ENCODE results near the gene RO60.

The RO60 gene

GRCh38 chr1:193104907-193105820, 45.8 kb downstream of the RO60 start, which contains the start of gene GLRX2:
GLRX2 (minus strand) TSS chr1:193105414; CDS start chr1:193105382, 32 bp downstream.
- peaks cover 17% of the 10 kb centered on the region for H3K4me1 ChIP-seq (ENCODE audit: control insufficient read depth, insufficient read depth, low read length, poor library complexity, severe bottlenecking)
- DNase-seq, result peak; percentile 38
- no peaks in the 10 kb centered on the region for H3K36me3 ChIP-seq (ENCODE audit: control insufficient read depth, insufficient read depth, low read length)
- H3K9me3 ChIP-seq (ENCODE audit: control insufficient read depth, low read length), result no peaks in the 10 kb centered on the region
- H3K27ac ChIP-seq (ENCODE audit: insufficient read depth, low read length, poor library complexity, severe bottlenecking), result peak within 1 kb of the TSS; percentile 51
- peak within 1 kb of the TSS; percentile 87 for H3K4me3 ChIP-seq (ENCODE audit: insufficient read depth, low read depth, low read length, poor library complexity, severe bottlenecking)
- no peaks in the 10 kb centered on the region for H3K27me3 ChIP-seq (replicated peaks; ENCODE audit: control insufficient read depth, insufficient read depth, low read length, poor library complexity, severe bottlenecking)

GRCh38 chr1:193105821-193106177, 46.4 kb downstream of the RO60 start:
- no peak overlapping the region for H3K27ac ChIP-seq (ENCODE audit: insufficient read depth, low read length, poor library complexity, severe bottlenecking)
- H3K27me3 ChIP-seq (replicated peaks; ENCODE audit: control insufficient read depth, insufficient read depth, low read length, poor library complexity, severe bottlenecking), result no peaks in the 10 kb centered on the region
- no peaks in the 10 kb centered on the region for H3K9me3 ChIP-seq (ENCODE audit: control insufficient read depth, low read length)
- H3K4me3 ChIP-seq (ENCODE audit: insufficient read depth, low read depth, low read length, poor library complexity, severe bottlenecking), result peak overlapping the region; percentile 87
- H3K4me1 ChIP-seq (ENCODE audit: control insufficient read depth, insufficient read depth, low read length, poor library complexity, severe bottlenecking), result peaks cover 17% of the 10 kb centered on the region
- no peaks in the 10 kb centered on the region for H3K36me3 ChIP-seq (ENCODE audit: control insufficient read depth, insufficient read depth, low read length)
- DNase-seq, result no peak

GRCh38 chr1:193108471-193108870, 49.1 kb downstream of the RO60 start:
- Histone ChIP-seq H3K4me1 (ENCODE audit: control insufficient read depth, insufficient read depth, low read length, poor library complexity, severe bottlenecking) (peaks cover 16% of the 10 kb centered on the region), H3K27me3 (replicated peaks; ENCODE audit: control insufficient read depth, insufficient read depth, low read length, poor library complexity, severe bottlenecking) (no peaks in the 10 kb centered on the region), H3K27ac (ENCODE audit: insufficient read depth, low read length, poor library complexity, severe bottlenecking) (no peak overlapping the region), H3K4me3 (ENCODE audit: insufficient read depth, low read depth, low read length, poor library complexity, severe bottlenecking) (no peak overlapping the region), H3K36me3 (ENCODE audit: control insufficient read depth, insufficient read depth, low read length) (no peaks in the 10 kb centered on the region), H3K9me3 (ENCODE audit: control insufficient read depth, low read length) (no peaks in the 10 kb centered on the region)
- DNase-seq, result no peak
